ENCODE measurements around the gene ITGAL.
"Not testable (repeated sequence)": the region's sequence is repeated elsewhere in the genome, so short reads cannot be mapped to it uniquely, and the experiment has no call there.

The ITGAL gene

DNA sequence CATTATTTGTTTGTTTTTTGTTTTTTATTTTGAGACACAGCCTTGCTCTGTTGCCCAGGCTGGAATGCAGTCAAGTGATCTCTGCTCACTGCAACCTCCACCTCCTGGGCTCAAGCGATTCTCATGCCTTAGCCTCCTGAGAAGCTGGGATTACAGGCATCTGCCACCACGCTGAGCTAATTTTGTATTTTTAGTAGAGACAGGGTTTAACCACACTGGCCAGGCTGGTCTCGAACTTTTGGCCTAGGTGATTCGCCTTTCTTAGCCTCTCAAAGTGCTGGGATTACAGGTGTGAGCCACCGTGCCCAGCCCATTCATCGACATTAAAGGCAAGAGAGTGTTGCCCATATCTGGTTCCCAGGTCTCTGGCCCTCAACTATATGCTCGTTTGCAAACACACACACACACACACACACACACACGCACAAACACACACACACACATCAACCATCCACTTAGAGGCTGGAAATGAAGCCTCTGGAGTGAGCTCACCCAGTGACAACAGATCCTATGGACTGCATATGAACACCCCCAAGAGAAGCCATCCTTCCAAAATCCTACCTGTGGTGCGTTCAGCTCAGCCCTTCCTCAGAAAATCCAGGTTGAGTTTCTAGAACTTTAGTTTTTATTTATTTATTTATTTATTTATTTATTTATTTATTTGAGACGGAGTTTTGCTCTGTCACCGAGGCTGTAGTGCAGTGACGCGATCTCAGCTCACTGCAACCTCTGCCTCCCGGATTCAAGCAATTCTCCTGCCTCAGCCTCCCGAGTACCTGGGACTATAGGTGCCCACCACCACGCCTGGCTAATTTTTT lies 14.6 kb upstream of the ITGAL start:
- no peak for DNase-seq

DNA sequence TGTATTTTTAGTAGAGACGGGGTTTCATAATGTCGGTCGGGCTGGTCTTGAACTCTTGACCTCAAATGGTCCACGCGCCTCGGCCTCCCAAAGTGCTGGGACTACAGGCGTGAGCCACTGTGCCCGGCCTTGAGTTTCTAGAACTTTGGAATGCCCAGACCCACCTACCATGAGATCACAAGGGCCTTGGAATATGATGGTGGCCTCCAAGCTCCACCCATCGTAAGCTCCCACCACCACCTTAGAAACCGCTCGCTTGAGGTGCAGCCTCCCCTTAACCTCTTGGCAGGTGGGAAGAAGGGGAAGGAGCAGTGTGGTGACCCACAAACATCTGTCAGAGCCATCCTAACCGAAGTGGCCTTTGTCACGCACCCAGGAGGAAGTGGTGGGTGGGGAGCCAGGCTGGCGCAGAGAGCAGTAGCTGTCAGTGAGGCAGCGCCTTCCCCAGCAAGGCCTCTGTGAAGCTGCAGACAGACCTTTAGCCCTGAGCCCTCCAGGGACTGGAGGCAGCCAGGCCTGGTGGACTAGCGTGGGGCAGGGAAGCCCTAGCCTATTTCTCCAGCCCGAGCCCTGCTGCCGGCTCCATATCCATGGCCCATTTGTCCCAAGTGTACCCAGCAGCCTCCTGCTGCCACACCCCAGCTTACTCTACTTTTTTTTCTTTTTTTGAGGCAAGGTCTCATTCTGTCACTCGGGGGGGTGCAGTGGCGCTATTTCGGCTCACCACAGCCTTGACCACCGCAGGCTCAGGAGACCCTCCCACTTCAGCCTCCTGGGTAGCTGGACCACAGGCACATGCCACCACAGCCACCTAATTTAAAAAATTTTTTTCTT lies 13.8 kb upstream of the ITGAL start:
- DNase-seq: peak; percentile 86 to 96

DNA sequence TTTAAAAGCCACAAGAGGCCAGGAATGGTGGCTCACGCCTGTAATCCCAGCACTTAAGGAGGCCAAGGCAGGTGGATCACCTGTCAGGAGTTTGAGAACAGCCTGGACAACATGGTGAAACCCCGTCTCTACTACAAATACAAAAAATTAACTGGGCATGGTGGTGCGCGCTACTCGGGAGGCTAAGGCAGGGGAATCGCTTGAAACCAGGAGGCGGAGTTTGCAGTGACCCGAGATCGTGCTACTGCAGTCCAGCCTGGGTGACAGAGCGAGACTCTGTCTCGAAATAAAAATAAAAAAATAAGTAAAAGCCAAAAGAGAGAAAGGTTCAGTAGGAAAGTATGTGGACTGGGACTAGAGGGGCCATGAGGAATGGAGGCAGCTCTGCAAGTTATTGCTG lies 13.1 kb upstream of the ITGAL start:
- no peak for DNase-seq

DNA sequence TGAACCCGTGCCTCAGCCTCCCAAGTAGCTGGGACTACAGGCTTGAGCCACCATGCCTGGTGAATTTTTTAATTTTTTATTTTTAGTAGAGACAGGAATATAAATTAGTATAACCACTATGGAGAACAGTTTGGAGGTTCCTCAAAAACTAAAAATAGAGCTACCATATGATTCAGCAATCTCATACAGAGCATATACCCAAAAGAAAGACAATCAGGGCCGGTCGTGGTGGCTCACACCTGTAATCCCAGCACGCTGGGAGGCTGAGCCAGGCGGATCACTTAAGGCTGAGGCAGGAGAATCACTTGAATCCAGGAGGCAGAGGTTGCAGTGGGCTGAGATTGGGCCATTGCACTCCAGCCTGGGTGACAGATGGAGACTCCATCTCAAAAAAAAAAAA lies 11.1 kb upstream of the ITGAL start:
- peak; percentile 18 to 24 for DNase-seq

DNA sequence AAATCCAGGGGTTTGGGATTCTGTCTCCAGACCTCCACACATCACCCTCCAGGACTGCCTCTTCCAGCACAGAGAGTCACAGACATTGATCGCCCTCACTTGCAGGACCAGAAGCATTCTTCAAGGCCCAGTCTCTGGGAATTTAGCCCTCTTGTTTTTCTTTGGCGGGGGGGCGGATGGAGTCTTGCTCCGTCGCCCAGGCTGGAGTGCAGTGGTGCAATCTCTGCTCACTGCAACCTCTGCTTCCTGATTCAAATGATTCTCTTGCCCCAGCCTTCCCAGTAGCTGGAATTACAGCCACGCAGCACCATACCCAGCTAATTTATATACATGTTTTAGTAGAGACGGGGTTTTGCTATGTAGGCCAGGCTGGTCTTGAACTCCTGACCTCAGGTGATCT lies 8.5 kb upstream of the ITGAL start:
- DNase-seq: peak; percentile 29 to 47

DNA sequence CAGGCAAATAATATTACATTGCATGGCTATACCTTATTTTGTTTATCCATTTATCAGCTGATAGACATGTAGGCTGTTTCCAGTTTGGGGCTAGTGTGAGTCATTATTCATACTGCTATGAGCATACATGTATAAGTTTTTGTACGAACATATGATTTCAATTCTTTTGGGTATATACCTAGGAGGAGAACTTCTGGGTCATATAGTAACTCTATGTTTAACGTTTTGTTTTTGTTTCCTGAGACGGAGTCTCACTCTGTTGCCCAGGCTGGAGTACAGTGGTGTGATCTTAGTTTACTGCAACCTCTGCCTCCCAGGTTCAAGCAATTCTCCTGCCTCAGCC lies 2.4 kb upstream of the ITGAL start:
- DNase-seq: no peak

DNA sequence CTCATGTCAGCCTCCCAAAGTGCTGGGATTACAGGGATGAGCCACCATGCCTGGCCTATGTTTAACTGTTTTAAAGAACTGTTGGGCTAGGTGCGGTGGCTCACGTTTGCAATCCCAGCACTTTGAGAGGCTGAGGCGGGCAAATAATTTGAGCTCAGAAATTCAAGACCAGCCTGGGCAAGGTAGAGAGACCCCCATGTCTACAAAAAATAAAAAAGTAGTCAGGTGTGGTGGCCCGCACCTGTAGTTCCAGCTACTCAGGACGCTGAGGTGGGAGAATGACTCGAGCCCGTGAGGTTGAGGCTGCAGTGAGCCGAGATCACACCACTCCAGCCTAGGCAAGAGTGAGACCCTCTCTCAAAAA lies 1.9 kb upstream of the ITGAL start:
- DNase-seq: no peak

DNA sequence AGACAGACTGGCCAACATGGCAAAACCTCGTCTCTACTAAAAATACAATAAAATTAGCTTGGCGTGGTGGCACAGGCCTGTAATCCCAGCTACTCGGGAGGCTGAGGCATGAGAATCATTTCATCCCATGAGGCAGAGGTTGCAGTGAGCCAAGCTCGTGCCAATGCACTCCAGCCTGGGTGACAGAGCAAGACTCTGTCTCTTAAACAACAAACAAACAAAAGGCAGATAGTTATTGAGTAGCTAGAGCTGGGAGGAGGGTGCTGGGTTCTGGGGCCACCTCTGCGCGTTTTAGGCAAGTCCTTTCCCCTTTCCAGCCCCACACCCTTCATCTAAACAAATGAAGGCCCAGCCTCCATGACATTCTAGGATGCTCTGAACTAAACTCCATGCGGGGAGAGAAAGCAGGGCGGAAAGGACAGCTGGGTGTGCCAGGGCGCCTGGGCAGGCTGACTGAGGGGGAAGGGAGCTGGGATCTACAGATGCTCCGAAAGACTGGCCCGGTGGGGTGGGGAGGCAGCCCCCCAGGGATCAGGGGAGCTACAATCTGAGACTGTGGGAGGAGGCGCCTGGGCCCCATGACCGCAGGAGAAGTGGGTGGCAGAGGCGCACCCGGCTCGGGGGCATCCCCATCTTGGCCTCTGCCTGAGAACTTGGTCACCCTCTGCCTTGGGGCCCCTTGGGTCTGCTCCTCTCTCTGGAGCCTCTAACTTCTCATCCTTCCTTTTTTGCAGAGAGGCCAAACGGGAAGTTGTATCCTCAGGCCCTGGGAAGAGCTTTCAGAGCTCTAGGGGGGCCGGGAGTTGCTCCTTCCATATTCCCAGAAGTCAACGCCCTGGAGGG lies 910 bp downstream of the ITGAL start:
- DNase-seq: peak; percentile 54 to 74

DNA sequence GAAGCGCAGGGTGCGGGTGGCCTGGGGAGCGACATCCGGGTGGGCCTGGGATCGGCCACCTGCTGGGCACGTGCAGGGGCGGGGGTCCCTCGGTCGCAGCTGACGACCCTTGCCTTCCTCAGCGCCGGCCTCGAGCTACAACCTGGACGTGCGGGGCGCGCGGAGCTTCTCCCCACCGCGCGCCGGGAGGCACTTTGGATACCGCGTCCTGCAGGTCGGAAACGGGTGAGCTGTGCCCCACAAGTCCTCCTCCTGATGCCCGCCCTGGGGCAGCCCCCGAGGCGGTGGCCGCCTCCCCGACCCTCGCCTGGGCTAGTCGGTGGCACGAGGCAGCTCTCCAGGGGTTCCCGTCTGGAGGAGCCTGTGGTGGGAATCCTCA lies 1.5 kb downstream of the ITGAL start:
- DNase-seq: no peak

DNA sequence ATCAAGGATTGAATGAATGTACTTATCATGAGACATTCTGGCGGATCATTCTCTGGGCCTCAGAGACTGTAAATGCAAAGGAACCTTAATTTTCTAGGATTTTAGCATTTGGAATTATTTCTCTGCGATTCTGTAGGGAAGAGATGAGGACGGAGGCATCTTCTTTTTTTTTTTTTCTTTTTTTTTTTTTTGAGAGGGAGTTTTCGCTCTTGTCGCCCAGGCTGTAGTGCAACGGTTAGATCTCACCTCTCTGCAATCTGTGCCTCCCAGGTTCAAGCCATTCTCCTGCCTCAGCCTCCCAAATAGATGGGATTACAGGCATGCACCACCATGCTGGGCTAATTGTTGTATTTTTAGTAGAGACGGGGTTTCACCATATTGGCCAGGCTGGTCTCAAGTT lies 2.1 kb downstream of the ITGAL start:
- DNase-seq: no peak

DNA sequence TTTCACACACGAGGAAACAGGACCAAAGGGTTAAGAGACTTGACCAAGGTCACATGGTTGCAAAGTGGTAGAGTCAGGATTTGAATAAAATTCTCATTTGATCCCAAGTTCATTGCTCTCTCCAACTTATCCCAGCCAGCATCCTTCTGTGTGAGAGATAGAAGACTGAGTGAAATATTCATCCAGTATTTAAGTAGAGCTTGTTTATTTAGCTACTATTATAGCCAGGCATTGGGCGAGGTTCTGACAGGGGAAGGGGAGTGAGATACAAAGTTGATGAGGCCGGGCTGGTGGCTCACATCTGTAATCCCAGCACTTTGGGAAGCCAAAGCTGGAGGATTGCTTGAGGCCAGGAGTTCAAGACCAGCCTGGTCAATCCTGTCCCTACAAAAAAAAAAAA lies 4.4 kb downstream of the ITGAL start:
- DNase-seq: no peak

DNA sequence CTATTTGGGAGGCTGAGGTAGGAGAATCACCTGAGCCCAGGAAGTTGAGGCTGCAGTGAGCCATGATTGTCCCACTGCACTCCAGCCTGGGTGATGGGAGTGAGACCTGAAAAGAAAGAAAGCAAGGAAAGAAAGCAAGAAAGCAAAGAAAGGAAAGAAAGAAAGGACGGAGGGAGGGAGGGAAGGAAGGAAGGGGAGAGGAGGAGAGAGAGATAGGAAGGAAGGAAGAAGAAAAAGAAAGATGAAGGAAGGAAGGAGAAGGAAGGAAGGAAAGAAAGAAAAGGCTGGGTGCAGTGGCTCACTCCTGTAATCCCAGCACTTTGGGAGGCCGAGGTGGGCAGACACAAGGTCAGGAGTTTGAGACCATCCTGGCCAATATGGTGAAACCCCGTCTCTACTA lies 5.2 kb downstream of the ITGAL start:
- DNase-seq: not testable (repeated sequence)

DNA sequence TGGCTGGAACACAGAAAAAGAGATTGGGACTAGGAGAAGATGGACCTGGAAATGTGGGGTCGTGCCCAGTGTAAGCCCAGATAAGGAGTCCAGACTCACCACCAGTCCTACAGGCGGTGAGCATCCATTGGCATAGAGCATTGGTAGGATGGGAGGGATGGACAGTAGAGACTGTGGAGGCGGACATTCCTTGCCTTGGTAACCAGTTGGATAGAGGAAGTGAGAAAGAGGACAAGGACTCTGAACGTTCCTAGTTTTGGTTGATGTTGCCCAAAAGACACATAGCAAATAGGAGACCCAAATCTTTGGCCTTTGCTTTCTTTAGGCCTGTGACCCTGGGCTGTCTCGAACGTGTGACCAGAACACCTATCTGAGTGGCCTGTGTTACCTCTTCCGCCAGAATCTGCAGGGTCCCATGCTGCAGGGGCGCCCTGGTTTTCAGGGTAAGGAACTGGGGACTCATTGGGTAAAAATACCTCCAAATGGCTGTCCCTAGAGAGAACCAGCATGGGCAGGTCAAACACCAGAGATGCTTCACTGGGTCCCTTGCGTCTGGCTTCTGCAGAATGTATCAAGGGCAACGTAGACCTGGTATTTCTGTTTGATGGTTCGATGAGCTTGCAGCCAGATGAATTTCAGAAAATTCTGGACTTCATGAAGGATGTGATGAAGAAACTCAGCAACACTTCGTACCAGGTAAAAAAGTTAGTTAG lies 6.4 kb downstream of the ITGAL start:
- DNase-seq: peak; percentile 49 to 50

DNA sequence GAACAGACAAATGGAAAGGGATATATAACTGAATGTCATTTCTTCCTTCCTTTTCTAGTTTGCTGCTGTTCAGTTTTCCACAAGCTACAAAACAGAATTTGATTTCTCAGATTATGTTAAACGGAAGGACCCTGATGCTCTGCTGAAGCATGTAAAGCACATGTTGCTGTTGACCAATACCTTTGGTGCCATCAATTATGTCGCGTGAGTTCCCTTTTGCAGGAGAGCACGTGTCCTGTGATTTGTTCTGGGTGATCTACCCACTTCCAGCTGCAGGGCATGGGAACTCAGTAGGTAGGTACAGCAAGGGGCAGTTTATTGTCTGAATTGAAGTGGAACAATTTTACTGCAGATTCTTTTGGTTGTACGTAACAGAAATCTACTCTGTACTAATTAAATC lies 8.8 kb downstream of the ITGAL start:
- peak in 1 of 2 donors; percentile 27 for DNase-seq

DNA sequence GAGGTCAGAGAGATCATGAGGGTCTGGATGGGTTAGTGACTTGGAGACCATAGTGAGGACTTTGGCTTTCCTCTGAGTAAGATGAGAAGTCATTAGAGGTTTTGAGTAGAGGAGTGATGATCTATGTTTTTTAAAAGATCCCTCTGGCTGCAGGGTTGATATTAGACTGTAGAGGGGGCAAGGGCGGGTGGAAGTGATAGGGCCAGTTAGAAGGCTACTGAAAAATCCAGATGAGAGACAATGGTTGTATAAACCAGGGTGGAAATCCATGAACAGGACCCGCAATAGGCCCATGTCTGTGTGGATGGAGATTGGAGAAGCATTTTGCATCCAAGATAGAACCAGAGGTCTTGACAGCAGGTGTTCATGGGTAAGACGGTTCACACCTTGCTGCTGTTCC lies 9.8 kb downstream of the ITGAL start:
- no peak for DNase-seq

DNA sequence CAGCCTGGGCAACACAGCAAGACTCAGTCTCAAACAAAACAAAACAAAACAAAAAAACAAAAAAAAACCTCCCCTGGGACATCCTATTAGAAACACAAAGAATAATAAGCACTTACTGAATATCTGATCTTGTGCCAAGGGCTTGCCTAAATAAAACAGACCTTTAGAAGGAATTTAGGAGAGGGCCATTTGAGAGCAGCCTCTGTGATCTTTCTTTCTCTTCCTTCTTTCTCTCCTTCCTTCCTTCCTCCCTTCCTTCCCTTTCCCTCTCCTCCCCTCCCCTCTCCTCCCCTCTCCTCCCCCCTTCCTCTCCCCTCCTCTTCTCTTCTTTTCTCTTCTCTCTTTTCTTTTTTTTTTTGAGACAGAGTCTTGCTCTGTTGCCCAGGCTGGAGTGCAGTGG lies 12.3 kb downstream of the ITGAL start:
- no peak for DNase-seq

DNA sequence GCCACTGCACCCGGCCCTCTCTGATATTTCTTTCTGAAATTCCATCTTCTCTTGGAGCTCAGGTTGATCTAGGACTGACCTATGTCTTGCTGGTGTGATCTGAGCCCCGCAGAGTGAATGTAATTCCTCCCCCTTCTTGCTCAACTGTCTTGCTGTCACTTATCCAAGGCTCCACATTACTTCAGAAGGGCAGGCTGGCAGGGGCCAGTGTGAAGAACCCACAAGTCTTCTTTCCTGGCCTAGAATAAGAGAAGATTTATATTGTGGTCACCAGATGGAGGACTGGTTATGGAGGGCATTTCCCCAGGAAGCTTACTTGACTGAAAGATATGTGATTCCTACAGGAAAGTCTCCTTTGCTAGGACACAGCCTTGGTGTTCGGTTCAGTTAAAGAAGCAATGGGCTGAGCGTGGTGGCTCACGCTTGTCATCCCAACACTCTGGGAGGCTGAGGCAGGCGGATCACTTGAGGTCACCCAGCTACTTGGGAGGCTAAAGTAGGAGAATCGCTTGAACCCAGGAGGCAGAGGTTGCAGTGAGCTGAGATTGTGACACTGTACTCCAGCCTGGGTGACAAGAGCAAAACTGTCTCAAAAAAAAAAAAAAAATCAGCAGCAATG lies 13.4 kb downstream of the ITGAL start:
- no peak for DNase-seq

DNA sequence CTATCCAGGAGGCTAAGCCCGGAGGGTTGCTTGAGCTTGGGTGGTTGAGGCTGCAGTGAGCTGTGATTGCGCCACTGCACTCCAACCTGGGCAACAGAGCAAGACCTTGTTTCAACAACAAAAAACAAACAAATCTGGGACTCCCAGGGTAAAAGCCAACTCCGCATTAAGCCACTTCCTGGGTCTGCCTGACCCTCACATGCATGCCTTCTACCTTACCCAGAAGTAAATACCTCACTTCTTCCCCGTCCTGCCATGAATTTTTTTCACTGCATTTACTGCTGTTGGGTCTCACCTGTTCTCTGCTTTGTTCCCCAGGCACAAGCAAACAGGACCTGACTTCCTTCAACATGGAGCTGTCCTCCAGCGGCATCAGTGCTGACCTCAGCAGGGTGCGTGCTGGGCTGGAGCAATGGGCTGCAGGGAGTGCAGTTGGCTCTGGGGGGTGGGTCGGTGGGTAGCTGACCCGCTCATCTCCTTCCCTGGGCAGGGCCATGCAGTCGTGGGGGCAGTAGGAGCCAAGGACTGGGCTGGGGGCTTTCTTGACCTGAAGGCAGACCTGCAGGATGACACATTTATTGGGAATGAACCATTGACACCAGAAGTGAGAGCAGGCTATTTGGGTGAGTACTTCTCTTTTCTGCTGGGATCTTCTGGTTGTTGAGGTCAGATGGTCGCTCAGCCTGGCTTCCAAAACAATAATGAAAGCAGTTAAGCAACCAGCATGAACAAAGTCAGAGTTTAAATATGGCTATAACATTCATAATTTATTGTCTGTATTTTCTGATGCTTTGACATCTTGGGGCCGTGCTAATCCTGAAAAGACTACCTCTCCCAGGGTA lies 16.4 kb downstream of the ITGAL start:
- peak; percentile 43 to 51 for DNase-seq

DNA sequence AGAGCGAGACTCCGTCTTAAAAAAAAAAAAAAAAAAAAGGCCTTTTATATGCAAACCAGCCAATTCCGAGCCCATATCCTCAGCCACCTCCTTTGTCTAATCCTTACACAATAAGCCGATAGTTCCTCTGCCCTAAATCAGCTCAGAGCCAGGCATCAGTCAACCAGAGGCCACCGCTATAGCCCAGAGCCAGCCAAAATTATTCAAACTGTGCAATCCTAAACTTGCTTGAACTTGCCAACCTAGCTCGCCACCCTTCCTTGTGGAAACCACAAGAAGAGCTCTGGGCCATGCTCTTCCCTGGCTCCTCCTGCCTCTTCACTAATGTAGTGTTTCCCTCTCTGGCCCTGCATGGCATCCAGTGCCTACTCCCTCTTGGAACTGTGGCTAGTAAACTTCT lies 17.7 kb downstream of the ITGAL start:
- no peak for DNase-seq

DNA sequence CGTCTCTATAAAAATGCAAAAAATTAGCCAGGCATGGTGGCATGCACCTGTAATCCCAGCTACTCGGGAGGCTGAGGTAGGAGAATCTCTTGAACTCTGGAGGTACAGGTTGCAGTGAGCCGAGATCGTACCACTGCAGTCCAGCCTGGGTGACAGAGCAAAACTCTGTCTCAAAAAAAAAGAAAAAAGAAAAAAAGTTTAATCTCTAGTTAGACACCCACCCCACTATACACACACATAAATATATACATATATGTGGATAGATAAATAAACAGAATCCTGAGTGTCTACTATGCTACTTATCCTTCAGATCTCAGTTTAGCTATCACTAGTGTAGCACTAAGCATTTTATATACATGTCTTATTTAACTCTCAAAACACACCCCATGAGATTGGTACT lies 18.7 kb downstream of the ITGAL start:
- no peak for DNase-seq

DNA sequence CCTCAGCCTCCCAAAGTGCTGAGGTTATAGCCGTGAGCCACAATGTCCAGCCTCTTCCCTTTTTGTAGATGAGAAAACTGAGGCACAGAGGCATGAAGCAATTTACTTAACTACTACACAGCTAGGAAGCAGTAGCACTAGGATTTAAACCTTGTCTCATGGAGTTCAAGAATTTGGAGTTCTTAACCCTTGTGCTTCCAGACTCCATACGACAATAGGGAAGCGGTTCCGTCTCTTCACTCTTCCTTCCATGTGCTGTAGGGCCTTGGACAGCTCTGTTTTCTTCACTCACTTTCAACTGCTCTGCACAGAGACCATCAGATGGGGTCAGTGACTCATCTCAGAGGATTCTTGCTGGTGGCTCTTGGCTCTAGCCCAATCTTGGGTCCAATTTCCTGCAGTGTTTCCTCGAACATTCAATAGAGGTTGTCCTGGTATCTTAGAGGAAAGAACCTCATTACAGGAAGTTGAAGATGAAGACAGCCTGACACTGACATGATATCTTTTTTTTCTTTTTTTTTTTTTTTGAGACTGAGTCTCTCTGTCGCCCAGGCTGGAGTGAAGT lies 19.3 kb downstream of the ITGAL start:
- DNase-seq: peak; percentile 31 to 44

Measured in inflammatory macrophage (primary cell).